ENCODE results near the gene SEMA4G. TPM values are rescaled to one million over a fixed set of nuclear protein-coding genes. Genes with fewer than 3 reads are reported as not detected.

Gene SEMA4G
- total and polyA plus RNA-seq, 2 of the 13 experiments (the other 11 are each of a cell fraction or from before 2014, with no cell fraction given): 46.2 to 207 TPM

DNA sequence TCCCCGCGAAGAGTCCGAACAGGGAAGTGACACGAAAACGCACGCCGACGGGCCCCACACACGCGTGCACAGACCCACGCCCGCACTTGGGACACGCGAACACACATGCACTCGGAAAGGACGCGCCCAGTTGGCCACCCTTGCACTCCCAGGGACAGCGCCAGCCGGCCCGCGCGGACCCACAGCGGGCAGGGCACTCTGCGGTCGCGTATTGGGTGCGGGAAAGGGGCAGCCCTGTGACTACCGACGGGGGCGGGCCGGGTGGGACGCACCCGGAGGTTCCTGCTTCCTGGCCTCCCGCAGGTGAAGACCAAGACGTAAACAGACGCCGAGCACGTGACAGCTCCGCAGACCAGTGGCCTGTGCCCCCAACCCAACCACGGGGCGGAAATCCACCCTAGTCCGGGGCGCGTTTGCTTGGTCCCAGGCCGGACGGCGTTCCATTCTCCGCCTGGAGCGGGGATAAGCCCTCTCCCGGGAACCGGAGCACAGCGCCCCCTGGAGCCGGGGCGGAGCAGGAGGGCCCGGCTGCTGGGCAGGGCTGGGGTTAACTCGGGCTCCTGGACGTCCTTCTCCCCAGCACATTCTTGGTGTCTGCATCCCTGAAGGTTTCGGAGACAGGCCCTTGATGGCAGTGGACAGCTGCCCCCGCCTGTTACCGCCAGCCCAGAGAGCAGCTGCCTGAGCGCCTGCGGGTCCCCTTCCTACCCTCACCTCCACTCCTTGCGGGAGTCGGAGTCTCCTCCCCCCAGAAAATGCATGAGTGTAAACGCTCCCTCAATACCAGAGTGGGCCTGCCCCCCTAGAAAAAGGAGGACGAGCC is 28.3 kb downstream of the SEMA4G start (continued):
- TF ChIP-seq KDM3A (CRISPR knock-in tag; IDR thresholded peaks at IDR 0.05; ENCODE audit: low read depth) (peak; percentile 24; the same call in 1 of the 2 replicates), REXO4 (CRISPR knock-in tag; IDR thresholded peaks at IDR 0.05; ENCODE audit: borderline replicate concordance) (no peak), TARDBP (CRISPR knock-in tag; IDR thresholded peaks at IDR 0.05) (no peak), TCF12 (IDR thresholded peaks at IDR 0.05) (no peak), TCF12 (CRISPR knock-in tag; IDR thresholded peaks at IDR 0.05) (no peak), FOXC1 (CRISPR knock-in tag; IDR thresholded peaks at IDR 0.05; ENCODE audit: borderline replicate concordance) (peak; percentile 6; the same call in 1 of the 2 replicates), NR2F1 (CRISPR knock-in tag; IDR thresholded peaks at IDR 0.05) (no peak), ZFP1 (CRISPR knock-in tag; IDR thresholded peaks at IDR 0.05) (no peak), DNMT3B (CRISPR knock-in tag; conservative IDR thresholded peaks at IDR 0.05) (no peak), ZNF292 (CRISPR knock-in tag; IDR thresholded peaks at IDR 0.05; ENCODE audit: borderline replicate concordance, low read depth) (no peak), ZNF652 (CRISPR knock-in tag; IDR thresholded peaks at IDR 0.05; ENCODE audit: borderline replicate concordance, low read depth) (peak; percentile 75), TOE1 (CRISPR knock-in tag; IDR thresholded peaks at IDR 0.05) (no peak), E2F5 (CRISPR knock-in tag; conservative IDR thresholded peaks at IDR 0.05) (no peak), ZFAT (CRISPR knock-in tag; conservative IDR thresholded peaks at IDR 0.05) (no peak), ZNF33B (CRISPR knock-in tag; IDR thresholded peaks at IDR 0.05) (no peak), ZNF605 (CRISPR knock-in tag; IDR thresholded peaks at IDR 0.05) (no peak), CEBPG (CRISPR knock-in tag; IDR thresholded peaks at IDR 0.05) (no peak), ZSCAN20 (CRISPR knock-in tag; IDR thresholded peaks at IDR 0.05; ENCODE audit: borderline replicate concordance) (no peak), ASH2L (IDR thresholded peaks at IDR 0.05; ENCODE audit: insufficient read length, low read depth, low read length) (no peak)
- TF ChIP-seq, protein P1, sequence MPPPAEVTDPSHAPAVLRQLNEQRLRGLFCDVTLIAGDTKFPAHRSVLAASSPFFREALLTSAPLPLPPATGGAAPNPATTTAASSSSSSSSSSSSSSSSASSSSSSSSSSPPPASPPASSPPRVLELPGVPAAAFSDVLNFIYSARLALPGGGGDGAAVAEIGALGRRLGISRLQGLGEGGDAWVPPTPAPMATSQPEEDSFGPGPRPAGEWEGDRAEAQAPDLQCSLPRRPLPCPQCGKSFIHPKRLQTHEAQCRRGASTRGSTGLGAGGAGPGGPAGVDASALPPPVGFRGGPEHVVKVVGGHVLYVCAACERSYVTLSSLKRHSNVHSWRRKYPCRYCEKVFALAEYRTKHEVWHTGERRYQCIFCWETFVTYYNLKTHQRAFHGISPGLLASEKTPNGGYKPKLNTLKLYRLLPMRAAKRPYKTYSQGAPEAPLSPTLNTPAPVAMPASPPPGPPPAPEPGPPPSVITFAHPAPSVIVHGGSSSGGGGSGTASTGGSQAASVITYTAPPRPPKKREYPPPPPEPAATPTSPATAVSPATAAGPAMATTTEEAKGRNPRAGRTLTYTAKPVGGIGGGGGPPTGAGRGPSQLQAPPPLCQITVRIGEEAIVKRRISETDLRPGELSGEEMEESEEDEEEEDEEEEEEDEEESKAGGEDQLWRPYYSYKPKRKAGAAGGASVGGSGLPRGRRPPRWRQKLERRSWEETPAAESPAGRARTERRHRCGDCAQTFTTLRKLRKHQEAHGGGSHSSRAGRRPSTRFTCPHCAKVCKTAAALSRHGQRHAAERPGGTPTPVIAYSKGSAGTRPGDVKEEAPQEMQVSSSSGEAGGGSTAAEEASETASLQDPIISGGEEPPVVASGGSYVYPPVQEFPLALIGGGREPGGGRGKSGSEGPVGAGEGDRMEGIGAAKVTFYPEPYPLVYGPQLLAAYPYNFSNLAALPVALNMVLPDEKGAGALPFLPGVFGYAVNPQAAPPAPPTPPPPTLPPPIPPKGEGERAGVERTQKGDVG (CRISPR knock-in tag; IDR thresholded peaks at IDR 0.05; ENCODE audit: borderline replicate concordance): no peak
- TF ChIP-seq, protein P2, sequence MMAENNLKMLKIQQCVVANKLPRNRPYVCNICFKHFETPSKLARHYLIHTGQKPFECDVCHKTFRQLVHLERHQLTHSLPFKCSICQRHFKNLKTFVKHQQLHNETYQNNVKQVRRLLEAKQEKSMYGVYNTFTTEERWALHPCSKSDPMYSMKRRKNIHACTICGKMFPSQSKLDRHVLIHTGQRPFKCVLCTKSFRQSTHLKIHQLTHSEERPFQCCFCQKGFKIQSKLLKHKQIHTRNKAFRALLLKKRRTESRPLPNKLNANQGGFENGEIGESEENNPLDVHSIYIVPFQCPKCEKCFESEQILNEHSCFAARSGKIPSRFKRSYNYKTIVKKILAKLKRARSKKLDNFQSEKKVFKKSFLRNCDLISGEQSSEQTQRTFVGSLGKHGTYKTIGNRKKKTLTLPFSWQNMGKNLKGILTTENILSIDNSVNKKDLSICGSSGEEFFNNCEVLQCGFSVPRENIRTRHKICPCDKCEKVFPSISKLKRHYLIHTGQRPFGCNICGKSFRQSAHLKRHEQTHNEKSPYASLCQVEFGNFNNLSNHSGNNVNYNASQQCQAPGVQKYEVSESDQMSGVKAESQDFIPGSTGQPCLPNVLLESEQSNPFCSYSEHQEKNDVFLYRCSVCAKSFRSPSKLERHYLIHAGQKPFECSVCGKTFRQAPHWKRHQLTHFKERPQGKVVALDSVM (CRISPR knock-in tag; IDR thresholded peaks at IDR 0.05): 0 out of 2 replicates have a peak, but pooled peaks have one; percentile 24
- TF ChIP-seq, protein P3, sequence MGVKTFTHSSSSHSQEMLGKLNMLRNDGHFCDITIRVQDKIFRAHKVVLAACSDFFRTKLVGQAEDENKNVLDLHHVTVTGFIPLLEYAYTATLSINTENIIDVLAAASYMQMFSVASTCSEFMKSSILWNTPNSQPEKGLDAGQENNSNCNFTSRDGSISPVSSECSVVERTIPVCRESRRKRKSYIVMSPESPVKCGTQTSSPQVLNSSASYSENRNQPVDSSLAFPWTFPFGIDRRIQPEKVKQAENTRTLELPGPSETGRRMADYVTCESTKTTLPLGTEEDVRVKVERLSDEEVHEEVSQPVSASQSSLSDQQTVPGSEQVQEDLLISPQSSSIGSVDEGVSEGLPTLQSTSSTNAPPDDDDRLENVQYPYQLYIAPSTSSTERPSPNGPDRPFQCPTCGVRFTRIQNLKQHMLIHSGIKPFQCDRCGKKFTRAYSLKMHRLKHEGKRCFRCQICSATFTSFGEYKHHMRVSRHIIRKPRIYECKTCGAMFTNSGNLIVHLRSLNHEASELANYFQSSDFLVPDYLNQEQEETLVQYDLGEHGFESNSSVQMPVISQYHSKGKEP (CRISPR knock-in tag; IDR thresholded peaks at IDR 0.05): 0 out of 2 replicates have a peak, but pooled peaks have one; percentile 49
